ENCODE results near the gene HDAC9.

HDAC9 gene

DNA sequence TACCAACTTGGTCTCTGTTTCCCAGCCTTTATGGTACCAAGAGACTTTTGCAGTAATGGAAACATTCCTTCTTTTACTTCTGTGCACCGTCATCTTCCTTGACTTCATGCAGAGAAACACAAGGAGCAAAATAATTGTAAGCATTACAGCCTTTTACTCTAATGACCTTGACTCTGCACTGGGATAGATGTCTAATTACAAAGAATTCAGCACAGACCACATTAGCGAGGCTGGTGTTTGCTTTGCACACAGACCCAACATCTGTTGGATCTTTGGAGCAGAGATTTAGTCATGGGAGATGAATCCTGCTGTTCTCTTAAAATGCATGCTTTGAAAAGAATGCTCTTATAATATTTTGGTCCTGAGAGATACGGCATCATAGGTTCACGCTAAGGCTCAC lies 360.2 kb downstream of the HDAC9 start:
- H3K9ac ChIP-seq (ENCODE audit: insufficient read length): no peak overlapping the region
- DNase-seq (ENCODE audit: low read depth, low spot score): no peak
- H3K4me3 ChIP-seq: peak overlapping the region; percentile 7; the same call in 1 of the 2 replicates
- H3K36me3 ChIP-seq (ENCODE audit: insufficient read depth, low read length): no peaks in the 10 kb centered on the region
- H3K9me3 ChIP-seq (ENCODE audit: low read depth, low read length): no peaks in the 10 kb centered on the region
- H3K27ac ChIP-seq: peak overlapping the region; percentile 74
- TF ChIP-seq EZH2 (IDR thresholded peaks at IDR 0.05) (no peak), POLR2AphosphoS5 (IDR thresholded peaks at IDR 0.05; ENCODE audit: borderline replicate concordance, low read depth, low read length) (no peak), FOXP2 (optimal IDR thresholded peaks at IDR 0.05; ENCODE audit: control extremely low read depth, extremely low read length, insufficient read depth) (no peak)

DNA sequence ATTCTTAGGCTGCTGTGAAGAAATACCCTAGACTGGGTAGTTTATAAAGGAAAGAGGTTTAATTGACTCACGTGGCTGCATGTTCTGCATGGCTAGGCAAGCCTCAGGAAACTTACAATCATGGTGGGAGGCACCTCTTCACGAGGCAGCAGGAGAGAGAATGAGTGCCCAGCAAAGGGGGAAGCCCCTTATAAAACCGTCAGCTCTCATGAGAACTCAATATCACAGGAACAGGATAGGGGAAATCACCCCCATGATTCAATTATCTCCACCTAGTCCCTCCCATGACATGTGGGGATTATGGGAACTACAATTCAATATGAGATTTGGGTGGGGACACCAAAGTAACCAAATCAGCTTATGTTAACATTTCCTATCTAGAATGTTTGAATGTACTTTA lies 362.7 kb downstream of the HDAC9 start:
- Histone ChIP-seq H3K4me3 (no peak overlapping the region), H3K36me3 (ENCODE audit: insufficient read depth, low read length) (no peaks in the 10 kb centered on the region), H3K27ac (peak overlapping the region; percentile 76; the same call in 1 of the 2 replicates), H3K9ac (ENCODE audit: insufficient read length) (no peak overlapping the region), H3K9me3 (ENCODE audit: low read depth, low read length) (no peaks in the 10 kb centered on the region; the same call in 1 of the 2 replicates)
- DNase-seq (ENCODE audit: low read depth, low spot score): no peak
- no peak for TF ChIP-seq FOXP2 (optimal IDR thresholded peaks at IDR 0.05; ENCODE audit: control extremely low read depth, extremely low read length, insufficient read depth)
- no peak for TF ChIP-seq POLR2AphosphoS5 (IDR thresholded peaks at IDR 0.05; ENCODE audit: borderline replicate concordance, low read depth, low read length)
- no peak for TF ChIP-seq EZH2 (IDR thresholded peaks at IDR 0.05)

DNA sequence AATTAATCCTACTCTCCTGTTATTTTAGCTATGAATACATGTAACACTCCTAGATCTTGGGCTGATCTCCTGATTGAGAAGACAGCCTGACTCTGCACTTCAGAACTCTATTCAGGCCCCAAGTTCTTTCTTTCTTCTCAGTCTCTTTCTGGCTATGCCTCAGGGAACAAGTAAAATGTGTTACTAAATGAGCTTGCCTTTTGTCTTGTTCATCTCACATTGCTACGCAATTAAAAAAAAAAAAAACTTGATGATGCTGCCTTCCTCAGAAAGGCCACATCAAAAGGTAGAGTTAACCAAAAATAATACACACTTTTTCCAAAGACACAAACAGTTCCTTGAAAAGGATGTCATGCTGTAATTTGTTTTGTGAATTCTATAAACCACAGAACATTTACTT lies 363.8 kb downstream of the HDAC9 start:
- 0 out of 2 replicates have a peak overlapping the region, but pooled peaks have one; percentile 22 for H3K4me3 ChIP-seq
- H3K9me3 ChIP-seq (ENCODE audit: low read depth, low read length): no peaks in the 10 kb centered on the region; the same call in 1 of the 2 replicates
- peak overlapping the region; percentile 76 for H3K27ac ChIP-seq
- TF ChIP-seq EZH2 (IDR thresholded peaks at IDR 0.05): no peak
- TF ChIP-seq POLR2AphosphoS5 (IDR thresholded peaks at IDR 0.05; ENCODE audit: borderline replicate concordance, low read depth, low read length): no peak
- TF ChIP-seq FOXP2 (optimal IDR thresholded peaks at IDR 0.05; ENCODE audit: control extremely low read depth, extremely low read length, insufficient read depth): no peak
- no peak overlapping the region for H3K9ac ChIP-seq (ENCODE audit: insufficient read length)
- no peak for DNase-seq (ENCODE audit: low read depth, low spot score)
- H3K36me3 ChIP-seq (ENCODE audit: insufficient read depth, low read length): no peaks in the 10 kb centered on the region

DNA sequence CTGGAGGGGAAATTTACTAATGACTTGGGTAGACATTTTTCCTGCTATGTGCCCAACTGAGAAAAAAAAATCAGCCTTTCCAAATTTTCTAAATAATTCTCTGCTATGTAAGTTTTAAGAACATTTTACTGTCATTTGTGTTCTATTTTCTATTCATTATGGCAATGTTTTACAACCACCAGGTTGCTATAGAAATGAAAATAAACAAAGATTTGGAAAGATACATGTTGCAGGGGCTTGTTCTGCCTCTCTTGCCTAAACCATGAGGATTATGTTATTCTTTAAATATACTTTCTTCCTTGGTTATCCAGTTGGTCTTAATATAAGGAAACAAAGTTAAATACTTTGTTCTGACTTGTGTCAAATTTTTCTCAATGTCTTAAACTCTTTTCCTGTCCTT lies 364.7 kb downstream of the HDAC9 start:
- no peak overlapping the region for H3K9ac ChIP-seq (ENCODE audit: insufficient read length)
- peak overlapping the region; percentile 3; the same call in 1 of the 2 replicates for H3K27ac ChIP-seq
- no peaks in the 10 kb centered on the region; the same call in 1 of the 2 replicates for H3K9me3 ChIP-seq (ENCODE audit: low read depth, low read length)
- no peak overlapping the region for H3K4me3 ChIP-seq
- no peaks in the 10 kb centered on the region for H3K36me3 ChIP-seq (ENCODE audit: insufficient read depth, low read length)
- DNase-seq (ENCODE audit: low read depth, low spot score): no peak
- TF ChIP-seq POLR2AphosphoS5 (IDR thresholded peaks at IDR 0.05; ENCODE audit: borderline replicate concordance, low read depth, low read length): no peak
- TF ChIP-seq EZH2 (IDR thresholded peaks at IDR 0.05): no peak
- TF ChIP-seq FOXP2 (optimal IDR thresholded peaks at IDR 0.05; ENCODE audit: control extremely low read depth, extremely low read length, insufficient read depth): no peak

DNA sequence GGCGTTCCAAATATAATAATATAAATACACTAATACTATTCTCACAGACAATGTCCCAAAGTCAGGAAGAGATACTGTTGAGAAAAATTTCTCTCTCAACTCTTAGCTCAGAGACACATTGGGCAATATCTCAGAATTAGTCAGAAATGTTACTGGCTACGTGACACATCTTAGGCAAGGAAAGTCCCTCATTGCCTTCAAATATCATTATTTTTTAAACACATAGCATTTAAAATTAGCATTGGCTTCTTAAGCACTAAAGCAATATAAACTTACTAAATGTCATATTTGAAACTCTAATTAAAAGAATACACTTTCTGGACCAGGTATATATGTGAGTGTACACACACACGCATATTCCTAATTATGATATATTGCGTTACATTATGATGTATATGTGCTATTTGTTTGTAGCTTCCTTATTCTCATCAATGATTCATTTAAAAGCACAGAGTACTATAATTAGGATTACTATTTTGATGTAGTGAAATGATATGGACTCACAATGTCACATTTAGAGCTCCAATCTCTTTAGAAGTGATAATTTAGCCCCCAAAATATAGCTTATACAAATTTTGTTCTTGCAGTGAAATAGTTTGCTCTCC lies 366.1 kb downstream of the HDAC9 start:
- Histone ChIP-seq H3K9me3 (ENCODE audit: low read depth, low read length) (no peaks in the 10 kb centered on the region; the same call in 1 of the 2 replicates), H3K9ac (ENCODE audit: insufficient read length) (no peak overlapping the region), H3K4me3 (no peak overlapping the region), H3K27ac (no peak overlapping the region), H3K36me3 (ENCODE audit: insufficient read depth, low read length) (no peaks in the 10 kb centered on the region)
- DNase-seq (ENCODE audit: low read depth, low spot score): no peak
- TF ChIP-seq FOXP2 (optimal IDR thresholded peaks at IDR 0.05; ENCODE audit: control extremely low read depth, extremely low read length, insufficient read depth) (no peak), EZH2 (IDR thresholded peaks at IDR 0.05) (no peak), POLR2AphosphoS5 (IDR thresholded peaks at IDR 0.05; ENCODE audit: borderline replicate concordance, low read depth, low read length) (no peak)

DNA sequence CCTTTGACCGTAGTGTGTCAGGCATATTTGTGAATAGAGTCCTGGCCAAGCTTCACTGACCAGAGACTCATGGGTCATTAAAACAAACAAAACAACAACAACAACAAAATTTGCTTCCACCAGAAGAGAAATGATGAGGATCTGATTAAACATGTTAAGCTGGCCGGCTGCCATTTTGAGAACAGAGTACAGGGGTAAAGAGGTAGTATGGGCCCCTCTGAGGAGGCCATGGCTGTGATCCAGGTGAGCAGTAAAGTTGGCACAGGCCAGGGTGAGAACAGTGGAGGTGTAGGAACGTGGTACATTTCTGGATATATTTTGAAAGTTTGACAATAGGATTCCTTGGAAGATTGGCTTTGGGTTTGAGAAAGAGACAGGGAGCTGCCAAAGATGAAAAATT lies 369.4 kb downstream of the HDAC9 start:
- no peaks in the 10 kb centered on the region for H3K36me3 ChIP-seq (ENCODE audit: insufficient read depth, low read length)
- no peaks in the 10 kb centered on the region; the same call in 1 of the 2 replicates for H3K9me3 ChIP-seq (ENCODE audit: low read depth, low read length)
- DNase-seq (ENCODE audit: low read depth, low spot score): no peak
- TF ChIP-seq FOXP2 (optimal IDR thresholded peaks at IDR 0.05; ENCODE audit: control extremely low read depth, extremely low read length, insufficient read depth): no peak
- TF ChIP-seq POLR2AphosphoS5 (IDR thresholded peaks at IDR 0.05; ENCODE audit: borderline replicate concordance, low read depth, low read length): no peak
- TF ChIP-seq EZH2 (IDR thresholded peaks at IDR 0.05): no peak
- H3K4me3 ChIP-seq: no peak overlapping the region
- no peak overlapping the region for H3K9ac ChIP-seq (ENCODE audit: insufficient read length)
- H3K27ac ChIP-seq: no peak overlapping the region

DNA sequence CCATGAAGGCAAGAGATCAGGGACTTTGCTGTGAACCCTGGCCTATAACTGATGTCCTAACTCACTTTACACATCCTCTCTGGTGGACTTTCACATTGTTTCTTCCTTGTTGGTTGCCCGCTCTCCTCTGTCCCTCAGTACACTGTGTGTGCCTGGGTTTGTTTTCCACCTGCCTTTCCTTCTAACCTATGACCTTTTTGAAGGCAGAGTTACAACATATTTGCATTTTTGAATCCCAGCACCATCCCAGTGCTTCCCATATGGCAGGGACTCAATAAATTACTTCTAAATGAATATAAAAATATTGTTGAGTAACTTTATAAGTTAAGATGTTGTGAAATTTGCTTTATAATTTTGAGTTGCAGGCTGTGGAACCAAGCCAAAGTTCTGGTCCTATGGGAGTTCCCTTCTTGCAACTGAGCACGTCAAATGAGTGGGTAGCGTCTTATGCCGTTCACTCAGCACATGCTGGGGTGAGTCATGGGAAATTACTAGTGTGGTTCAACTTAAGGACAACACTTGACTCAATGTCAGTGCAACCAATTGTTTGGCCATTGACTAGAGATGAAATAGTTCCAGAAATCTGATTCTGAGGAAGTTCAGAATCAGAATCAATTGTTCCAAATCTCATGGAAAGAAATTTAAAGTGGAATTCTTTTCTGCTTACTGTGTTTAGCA lies 370.9 kb downstream of the HDAC9 start:
- DNase-seq (ENCODE audit: low read depth, low spot score): peak; percentile 88
- peak overlapping the region; percentile 68 for H3K27ac ChIP-seq
- H3K9ac ChIP-seq (ENCODE audit: insufficient read length): no peak overlapping the region

DNA sequence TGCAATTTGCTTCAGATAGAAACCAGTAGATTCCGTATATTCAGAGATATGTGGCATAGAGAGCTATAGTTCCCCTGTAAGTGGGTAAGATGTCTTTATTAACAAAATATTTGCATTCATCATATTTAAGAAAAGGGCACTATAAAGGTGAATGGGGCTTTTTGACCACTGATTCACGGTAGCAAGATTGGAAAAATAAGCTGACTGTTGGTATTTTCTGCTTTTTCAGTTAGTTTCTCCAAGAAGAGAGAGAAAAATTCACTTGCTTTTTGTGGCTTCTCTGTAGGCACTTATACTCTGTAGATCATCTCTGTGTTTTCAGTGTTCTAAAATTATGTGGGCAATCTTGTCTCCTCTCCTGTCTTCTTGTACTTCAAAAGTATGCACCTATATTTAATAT lies 376.8 kb downstream of the HDAC9 start:
- Histone ChIP-seq H3K27ac (no peak overlapping the region), H3K36me3 (ENCODE audit: insufficient read depth, low read length) (no peaks in the 10 kb centered on the region), H3K4me3 (no peak overlapping the region), H3K9me3 (ENCODE audit: low read depth, low read length) (no peaks in the 10 kb centered on the region), H3K9ac (ENCODE audit: insufficient read length) (no peak overlapping the region)
- no peak for DNase-seq (ENCODE audit: low read depth, low spot score)
- TF ChIP-seq EZH2 (IDR thresholded peaks at IDR 0.05) (no peak), FOXP2 (optimal IDR thresholded peaks at IDR 0.05; ENCODE audit: control extremely low read depth, extremely low read length, insufficient read depth) (no peak), POLR2AphosphoS5 (IDR thresholded peaks at IDR 0.05; ENCODE audit: borderline replicate concordance, low read depth, low read length) (no peak)

More for the DNA sequence above, 370.9 kb downstream of the HDAC9 start:
- Histone ChIP-seq H3K4me3 (no peak overlapping the region), H3K9me3 (ENCODE audit: low read depth, low read length) (no peaks in the 10 kb centered on the region; the same call in 1 of the 2 replicates), H3K36me3 (ENCODE audit: insufficient read depth, low read length) (no peaks in the 10 kb centered on the region)
- TF ChIP-seq POLR2AphosphoS5 (IDR thresholded peaks at IDR 0.05; ENCODE audit: borderline replicate concordance, low read depth, low read length) (no peak), FOXP2 (optimal IDR thresholded peaks at IDR 0.05; ENCODE audit: control extremely low read depth, extremely low read length, insufficient read depth) (no peak), EZH2 (IDR thresholded peaks at IDR 0.05) (no peak)

Measured in SK-N-MC (cell line).